K562 (cell line): ENCODE results near the gene PPDPF. TPM values are rescaled to one million over a fixed set of nuclear protein-coding genes. Genes with fewer than 3 reads are reported as not detected.

Source experiments
- BRD9 ChIP-seq: fragments of 450-650 bp; IDR thresholded peaks from 2 replicates; pipeline ENCODE4 v1.6.1; 2018; ENCODE audit warnings: low read depth; ENCODE audit not compliant: partially characterized antibody
- CREM ChIP-seq: IDR thresholded peaks from 2 replicates; pipeline ENCODE4 v1.6.1; 2014; ENCODE audit warnings: antibody characterized with exemption, low read depth
- E2F1 ChIP-seq: sonication (generic); formaldehyde crosslinking; IDR thresholded peaks from 2 replicates; pipeline ENCODE4 v1.8.1; 2023; ENCODE audit warnings: mild to moderate bottlenecking, missing genetic modification reagents, moderate library complexity
- ETS2 ChIP-seq: IDR thresholded peaks from 2 replicates; pipeline ENCODE4 v1.6.1; 2016; ENCODE audit warnings: borderline replicate concordance, missing genetic modification characterization, mild to moderate bottlenecking, moderate library complexity, missing compliant biosample characterization; ENCODE audit not compliant: poor library complexity, severe bottlenecking
- GABPB2 ChIP-seq: fragments of 250-450 bp; sonication (Bioruptor Pico); conservative IDR thresholded peaks from 2 replicates; pipeline ENCODE4 v1.5.1; 2021; ENCODE audit warnings: mild to moderate bottlenecking
- GTF2F1 ChIP-seq: IDR thresholded peaks from 2 replicates; pipeline ENCODE4 v1.6.1; 2011; ENCODE audit warnings: low read depth, low read length, improper control_type of control experiment
- HMG20B ChIP-seq: fragments of 250-450 bp; sonication (Bioruptor Pico); IDR thresholded peaks from 2 replicates; pipeline ENCODE4 v1.5.0; 2021; ENCODE audit warnings: mild to moderate bottlenecking
- HMGN3 ChIP-seq: IDR thresholded peaks from 2 replicates; pipeline ENCODE4 v1.6.1; 2011; ENCODE audit warnings: borderline replicate concordance, low read depth, mild to moderate bottlenecking, mixed read lengths, low read length; ENCODE audit not compliant: insufficient read length; ENCODE audit errors: extremely low read depth
- MAFG ChIP-seq: fragments of 450-650 bp; conservative IDR thresholded peaks from 2 replicates; pipeline ENCODE4 v1.6.1; 2016; ENCODE audit warnings: missing genetic modification characterization, missing compliant biosample characterization
- MLLT1 ChIP-seq, 2 experiments: fragments of 450-650 bp; IDR thresholded peaks; 2 replicates each; pipeline ENCODE4 v1.6.1; 2016
- NCOA4 ChIP-seq: fragments of 450-650 bp; IDR thresholded peaks from 2 replicates; pipeline ENCODE4 v1.6.1; 2018; ENCODE audit warnings: mild to moderate bottlenecking; ENCODE audit not compliant: partially characterized antibody
- SIN3B ChIP-seq: fragments of 450-650 bp; IDR thresholded peaks from 2 replicates; pipeline ENCODE4 v1.6.1; 2017; ENCODE audit warnings: low read depth, mild to moderate bottlenecking, moderate library complexity
- SMARCC2 ChIP-seq: fragments of 450-650 bp; IDR thresholded peaks from 2 replicates; pipeline ENCODE4 v1.6.1; 2017; ENCODE audit warnings: antibody characterized with exemption, moderate library complexity, mild to moderate bottlenecking, low read depth
- ZBTB7A ChIP-seq: IDR thresholded peaks from 2 replicates; pipeline ENCODE4 v1.6.1; 2011; ENCODE audit warnings: low read depth, mild to moderate bottlenecking, low read length, moderate library complexity, borderline replicate concordance; ENCODE audit not compliant: control insufficient read depth
- ZFX ChIP-seq: sonication (generic); formaldehyde crosslinking; IDR thresholded peaks from 2 replicates; pipeline ENCODE4 v1.8.0; 2022; ENCODE audit warnings: mild to moderate bottlenecking, missing genetic modification reagents, moderate library complexity
- ZNF165 ChIP-seq: fragments of 250-450 bp; sonication (Bioruptor Pico); IDR thresholded peaks from 2 replicates; pipeline ENCODE4 v1.4.0; 2020; ENCODE audit warnings: borderline replicate concordance
- ZNF280A ChIP-seq: fragments of 450-650 bp; IDR thresholded peaks from 2 replicates; pipeline ENCODE4 v1.6.1; 2018; ENCODE audit warnings: mild to moderate bottlenecking, low read depth; ENCODE audit not compliant: partially characterized antibody
- ZNF280B ChIP-seq: fragments of 250-450 bp; sonication (Bioruptor Pico); IDR thresholded peaks from 2 replicates; pipeline ENCODE4 v1.5.1; 2021; ENCODE audit warnings: mild to moderate bottlenecking
- ZNF780A ChIP-seq: fragments of 250-450 bp; sonication (Bioruptor Pico); IDR thresholded peaks from 2 replicates; pipeline ENCODE4 v1.5.0; 2021; ENCODE audit warnings: mild to moderate bottlenecking
- polyA plus RNA-seq, 8 experiments: library from polyadenylated mRNA; depleted of rRNA in 4 of 8; stranded (reverse) in 5 of 8; unstranded in 3 of 8; fragments of >200 nt; fragmentation: Nextera tagmentation in 2 of 8; fragmentation: Illumina TruSeq in 1 of 8; extraction: Ambion mirVana in 2 of 8; extraction: Trizol in 1 of 8; gene quantifications; 2 replicates each; pipeline versions ENCODE4 v1.2.1 to v1.2.3, GENCODE V29; 2011 to 2014; ENCODE audit warnings: inconsistent platforms in 1 of 8, missing spikeins in 1 of 8
- total RNA-seq, 7 experiments: library from RNA; depleted of rRNA in 6 of 7; stranded (reverse); fragments of >200 nt in 6 of 7; fragmentation: Illumina TruSeq in 2 of 7; extraction: Trizol in 2 of 7; gene quantifications; 2 replicates each; pipeline versions ENCODE4 v1.2.1 to v1.2.3, GENCODE V29; 2011 to 2021; ENCODE audit warnings: low replicate concordance in 1 of 7

Gene PPDPF
- total and polyA plus RNA-seq, 9 of the 15 experiments (the other 6 are each of a cell fraction or from before 2014, with no cell fraction given): 0.77 to 233 (median 10.5) TPM

- TF ChIP-seq ZNF280A (no peak), ZNF780A (CRISPR knock-in tag) (no peak), MLLT1 (IDR thresholded peaks at IDR 0.05) (no peak), SMARCC2 (no peak), SIN3B (no peak), ZNF165 (no peak), HMG20B (CRISPR knock-in tag) (no peak), ZBTB7A (peak; percentile 93), HMGN3 (no peak), GABPB2 (CRISPR knock-in tag) (no peak), NCOA4 (no peak), GTF2F1 (no peak), MAFG (tag) (no peak), CREM (peak; percentile 63), ETS2 (tag) (no peak), BRD9 (no peak), ZNF280B (no peak), E2F1 (CRISPR knock-in tag) (no peak), ZFX (no peak)
These were observed 24.6 kb upstream of the PPDPF start (continued) for GRCh38 chr20:63495741-63496595.
